HCEC 1CT (cell line): ENCODE results near the gene CHCHD4.
"Not testable (repeated sequence)": the region's sequence is repeated elsewhere in the genome, so short reads cannot be mapped to it uniquely, and the experiment has no call there.

Experiments
- DNase-seq: peaks from one replicate; pipeline ENCODE4 v3.0.0-alpha.2; 2017

CHCHD4 gene

GRCh38 chr3:14118400-14119381 is 6.0 kb downstream of the CHCHD4 start:
- DNase-seq = no peak

DNA sequence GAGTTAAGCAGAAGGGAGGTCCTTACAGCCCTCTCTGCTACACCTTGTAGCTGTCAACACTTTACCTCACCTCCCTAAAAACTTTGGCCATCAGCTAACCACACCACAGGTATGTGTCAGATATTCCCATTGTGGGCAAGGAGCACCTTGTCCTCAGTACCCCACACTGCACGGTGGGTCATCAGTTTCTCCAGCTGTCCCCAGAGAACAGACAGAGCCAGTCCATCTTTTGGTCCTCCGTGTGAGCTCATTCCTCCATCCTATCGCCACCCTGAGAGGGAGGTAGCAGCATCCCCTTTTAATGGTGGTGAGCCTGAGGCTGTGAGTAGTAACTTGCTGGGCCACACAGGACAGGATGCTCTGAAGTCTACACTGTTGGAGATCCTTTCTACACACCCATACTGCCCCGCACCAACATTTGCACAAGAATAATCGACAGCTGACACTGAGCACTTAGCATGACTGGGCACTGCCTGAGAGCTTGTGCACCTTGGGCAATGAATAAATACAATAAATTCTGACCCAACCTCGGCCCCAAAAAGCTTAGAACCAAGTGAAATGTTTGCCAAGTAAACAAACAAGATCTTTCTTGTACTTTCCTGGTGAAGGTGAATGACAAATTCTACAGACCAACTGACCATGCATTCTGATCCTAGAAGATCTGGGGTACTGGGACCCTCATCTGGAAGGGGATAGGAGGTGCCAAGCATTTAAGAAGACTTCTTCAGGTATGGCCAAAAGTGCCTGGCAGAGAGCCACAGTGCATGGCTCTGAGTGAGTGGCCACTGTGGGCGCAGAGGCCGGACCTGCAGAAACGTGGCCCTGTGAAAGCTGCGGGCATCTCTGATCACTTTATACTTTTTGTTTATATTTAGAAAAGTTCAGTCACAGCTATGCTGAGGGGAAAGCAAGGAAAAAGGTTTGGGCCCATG is 6.9 kb downstream of the CHCHD4 start:
- DNase-seq = no peak

GRCh38 chr3:14113965-14114635 is 10.6 kb downstream of the CHCHD4 start:
- no peak for DNase-seq

GRCh38 chr3:14110699-14111098 is 14.0 kb downstream of the CHCHD4 start:
- DNase-seq = no peak

GRCh38 chr3:14109821-14110220 is 14.8 kb downstream of the CHCHD4 start:
- not testable (repeated sequence) for DNase-seq

GRCh38 chr3:14097616-14098391 is 26.9 kb downstream of the CHCHD4 start:
- DNase-seq = no peak

- no peak for DNase-seq
These were observed 27.9 kb downstream of the CHCHD4 start for GRCh38 chr3:14096742-14097141.

DNA sequence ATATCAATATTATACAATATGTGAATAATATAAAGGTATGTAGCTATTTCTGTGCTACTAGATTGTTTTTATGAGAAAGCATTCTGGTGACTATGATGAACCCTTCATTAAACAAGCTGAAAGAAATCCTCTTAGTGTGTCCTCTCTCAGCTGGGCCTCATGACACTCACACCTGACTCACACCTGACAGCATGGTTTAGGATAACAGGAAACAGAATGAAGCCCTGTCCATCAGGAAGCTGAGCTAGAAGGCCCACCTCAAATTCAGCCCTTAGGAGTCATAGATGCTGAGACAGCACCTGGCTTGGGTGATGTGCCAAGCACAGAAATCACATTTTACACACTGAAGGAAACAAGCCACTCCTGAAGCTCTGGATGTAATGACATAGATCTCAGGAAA is 30.8 kb downstream of the CHCHD4 start:
- DNase-seq = no peak

- no peak for DNase-seq
These were observed 32.2 kb downstream of the CHCHD4 start for GRCh38 chr3:14092464-14092863.

GRCh38 chr3:14091959-14092358 is 32.7 kb downstream of the CHCHD4 start:
- DNase-seq = not testable (repeated sequence)

DNA sequence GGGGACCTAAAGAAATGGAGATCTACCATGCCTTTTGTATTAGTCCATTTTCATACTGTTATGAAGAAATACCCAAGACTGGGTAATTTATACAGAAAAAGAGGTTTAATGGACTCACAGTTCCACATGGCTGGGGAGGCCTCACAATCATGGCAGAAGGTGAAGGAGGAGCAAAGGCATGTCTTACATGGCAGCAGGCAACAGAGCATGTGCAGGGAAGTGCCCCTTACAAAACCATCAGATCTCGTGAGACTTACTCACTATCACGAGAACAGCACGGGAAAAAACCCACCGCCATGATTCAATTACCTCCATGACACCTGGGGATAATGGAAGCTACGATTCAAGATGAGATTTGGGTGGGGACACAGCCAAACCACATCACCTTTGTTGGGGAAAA is 37.2 kb downstream of the CHCHD4 start:
- not testable (repeated sequence) for DNase-seq

DNA sequence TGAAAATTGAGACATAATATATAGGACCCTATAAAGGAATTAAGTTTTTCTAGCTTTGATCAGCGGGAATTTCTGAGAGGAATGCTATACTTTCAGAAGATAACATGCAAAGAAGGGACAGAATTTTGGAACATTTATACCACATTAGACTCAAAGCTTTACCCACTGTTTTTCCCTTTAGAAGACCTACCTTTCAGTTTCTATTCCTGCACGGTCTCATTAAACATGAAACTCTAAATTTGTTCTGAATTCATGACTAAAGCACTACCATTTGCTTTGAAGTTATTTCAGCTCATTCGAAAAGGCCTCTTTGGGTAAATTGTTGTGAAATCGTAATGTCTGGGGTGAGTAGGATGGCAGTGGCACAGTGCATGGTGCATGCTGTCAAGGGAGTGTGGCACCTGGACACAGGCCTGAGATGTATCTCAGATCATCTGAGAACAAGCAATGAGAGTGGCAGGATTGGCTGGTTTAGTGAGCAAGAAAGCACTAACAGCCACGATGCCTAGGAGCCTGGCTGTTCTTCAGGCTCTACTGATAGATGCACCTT is 42.5 kb downstream of the CHCHD4 start:
- DNase-seq = no peak

DNA sequence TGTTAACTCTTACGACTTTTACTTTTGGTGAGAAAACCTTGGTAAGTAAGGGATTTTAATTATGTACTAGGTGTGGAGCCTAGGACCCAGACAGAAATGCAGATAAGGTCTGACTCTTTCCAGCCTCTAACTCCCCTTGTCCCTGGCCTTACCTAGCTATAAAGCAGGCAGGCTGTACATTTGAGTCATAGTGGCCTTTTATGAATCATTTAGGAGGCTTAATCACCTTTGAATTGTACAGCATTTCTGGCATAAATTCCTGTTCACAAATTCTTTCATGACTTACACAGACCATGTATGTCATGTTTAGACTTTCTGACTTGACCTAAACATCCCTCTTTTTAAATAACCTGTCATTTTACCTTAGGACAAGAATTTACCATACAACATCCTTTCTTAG is 47.4 kb downstream of the CHCHD4 start:
- no peak for DNase-seq

- DNase-seq = not testable (repeated sequence)
These were observed 49.4 kb downstream of the CHCHD4 start for GRCh38 chr3:14075233-14075632.

- DNase-seq = no peak
These were observed 59.8 kb downstream of the CHCHD4 start for GRCh38 chr3:14064910-14065309.

GRCh38 chr3:14063152-14063551 is 61.5 kb downstream of the CHCHD4 start:
- DNase-seq = no peak
